Naive thymus-derived CD4-positive, alpha-beta T cell (primary cell): ENCODE data around the gene HCCS. TPM values are rescaled to one million over a fixed set of nuclear protein-coding genes. Genes with fewer than 3 reads are reported as not detected.

Source experiments
- ATAC-seq: fragments of 150-1000 bp; cut with Tn5 transposase; 2 replicates; pipeline ENCODE4 v1.10.0; 2021; ENCODE audit warnings: mild to moderate bottlenecking, moderate library complexity
- CTCF ChIA-PET: fragments of 350-600 bp; sonication (Branson Sonifier 250); formaldehyde crosslinking; loops from one replicate; lab custom pipeline; 2021; ENCODE audit warnings: antibody characterized with exemption; lab: Charles Lee
- POLR2A ChIA-PET: fragments of 350-600 bp; sonication (Branson Sonifier 250); formaldehyde crosslinking; loops from one replicate; lab custom pipeline; 2021; ENCODE audit warnings: antibody characterized with exemption, inconsistent platforms; lab: Charles Lee
- DNase-seq, 9 donors: peaks; one replicate each; pipeline versions ENCODE4 v3.0.0 to v3.0.0-alpha.2; 2020 to 2022; ENCODE audit warnings: mixed read lengths in 1 of 9
- H3K27ac ChIP-seq: one replicate; pipeline ENCODE4 v1.7.0; 2013; ENCODE audit warnings: mild to moderate bottlenecking, low read depth, low read length, moderate library complexity
- H3K27me3 ChIP-seq, 2 donors: one replicate each; pipeline ENCODE4 v1.7.0; 2013; ENCODE audit warnings: low read length in 2 of 2, mild to moderate bottlenecking in 2 of 2, moderate library complexity in 2 of 2; ENCODE audit not compliant: control insufficient read depth in 2 of 2, insufficient read depth in 2 of 2
- H3K36me3 ChIP-seq, 3 experiments: 1 replicate in 2 of 3; 2 replicates in 1 of 3; pipeline ENCODE4 v1.7.0; 2013; ENCODE audit warnings: low read length in 3 of 3, mild to moderate bottlenecking in 3 of 3, moderate library complexity in 1 of 3; ENCODE audit not compliant: insufficient read depth in 3 of 3, control insufficient read depth in 2 of 3
- H3K4me1 ChIP-seq, 2 donors: one replicate each; pipeline ENCODE4 v1.7.0; 2013; ENCODE audit warnings: low read length in 2 of 2, mild to moderate bottlenecking in 2 of 2, moderate library complexity in 1 of 2; ENCODE audit not compliant: control insufficient read depth in 2 of 2, insufficient read depth in 2 of 2
- H3K4me3 ChIP-seq: 2 replicates; pipeline ENCODE4 v1.7.0; 2013; ENCODE audit warnings: mild to moderate bottlenecking, low read length
- H3K9me3 ChIP-seq, 3 experiments: 1 replicate in 2 of 3; 2 replicates in 1 of 3; pipeline ENCODE4 v1.7.0; 2013; ENCODE audit warnings: low read length in 3 of 3; ENCODE audit not compliant: control insufficient read depth in 2 of 3
- H3K27ac Mint-ChIP-seq, 9 donors: one replicate each; pipeline ENCODE4 v1.8.0; 2020 to 2022; ENCODE audit warnings: mixed read lengths in 9 of 9, mild to moderate bottlenecking in 8 of 9, moderate library complexity in 5 of 9, inconsistent platforms in 2 of 9
- H3K27me3 Mint-ChIP-seq, 5 donors: one replicate each; pipeline ENCODE4 v1.8.0; 2021 to 2022; ENCODE audit warnings: mixed read lengths in 5 of 5, mild to moderate bottlenecking in 1 of 5
- H3K36me3 Mint-ChIP-seq, 5 donors: one replicate each; pipeline ENCODE4 v1.8.0; 2020 to 2022; ENCODE audit warnings: mixed read lengths in 5 of 5, mild to moderate bottlenecking in 3 of 5, inconsistent platforms in 1 of 5
- H3K4me1 Mint-ChIP-seq, 7 donors: one replicate each; pipeline ENCODE4 v1.8.0; 2020 to 2022; ENCODE audit warnings: mixed read lengths in 7 of 7, mild to moderate bottlenecking in 3 of 7, inconsistent platforms in 1 of 7
- H3K4me3 Mint-ChIP-seq, 10 donors: one replicate each; pipeline ENCODE4 v1.8.0; 2020 to 2022; ENCODE audit warnings: mild to moderate bottlenecking in 10 of 10, mixed read lengths in 10 of 10, moderate library complexity in 6 of 10, inconsistent platforms in 2 of 10
- H3K9me3 Mint-ChIP-seq, 11 donors: one replicate each; pipeline ENCODE4 v1.8.0; 2020 to 2022; ENCODE audit warnings: mixed read lengths in 11 of 11, mild to moderate bottlenecking in 4 of 11, inconsistent platforms in 1 of 11, moderate library complexity in 1 of 11
- intact Hi-C, 2 donors: fragments of 100-400 bp; cut with micrococcal nuclease; formaldehyde crosslinking; loops; one replicate each; pipeline ENCODE4 v1.15.1; 2023
- polyA plus RNA-seq, 2 donors: library from polyadenylated mRNA; unstranded; fragments of 300-500 nt; fragmentation: Illumina TruSeq; gene quantifications; one replicate each; pipeline ENCODE4 v1.2.3, GENCODE V29; 2021
- total RNA-seq, 6 experiments: library from RNA in 5 of 6; stranded (reverse) in 5 of 6; gene quantifications; 1 replicate in 5 of 6; 2 replicates in 1 of 6; pipeline ENCODE4 v1.2.3 and lab custom pipeline; 2021 to 2026

HCCS gene
- total and polyA plus RNA-seq, 7 experiments from 2014 or later = 5.6 to 20.4 (median 13.8) TPM

DNA sequence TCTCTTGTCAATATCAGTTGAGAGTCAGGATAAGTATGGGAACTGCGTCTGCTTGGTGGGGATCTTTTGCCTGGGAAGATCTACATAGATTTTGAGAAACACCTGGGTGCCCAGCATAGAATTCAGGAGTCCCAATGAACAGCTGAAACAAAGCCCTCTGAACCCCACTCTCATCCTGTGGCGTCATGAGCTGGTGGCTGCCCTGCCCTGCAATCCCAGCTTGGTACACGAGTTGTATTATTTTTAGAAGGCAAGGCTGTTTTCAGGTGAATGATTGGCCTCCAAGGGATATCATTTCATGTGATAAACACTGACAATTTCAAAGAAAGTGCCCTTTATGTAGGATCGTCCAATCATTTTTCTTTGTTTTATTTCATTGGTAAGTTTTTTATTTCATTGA lies 60.8 kb downstream of the HCCS start:
- intact Hi-C loops = no loop called here
- ATAC-seq = no peak
- no peak overlapping the region for H3K27ac Mint-ChIP-seq
- no peak for DNase-seq
- no peaks in the 10 kb centered on the region for H3K36me3 ChIP-seq
- H3K9me3 ChIP-seq = no peaks in the 10 kb centered on the region
- POLR2A ChIA-PET = no interaction called here
- CTCF ChIA-PET = interaction anchor here (0.7 kb wide), 1 partner anchor 1043 kb away, joined by 3 read pairs; no protein-coding TSS in a partner anchor
- H3K27ac ChIP-seq = no peak overlapping the region
- no peaks in the 10 kb centered on the region for H3K27me3 ChIP-seq
- H3K9me3 Mint-ChIP-seq = no peaks in the 10 kb centered on the region
- H3K4me1 ChIP-seq = no peaks in the 10 kb centered on the region
- no peaks in the 10 kb centered on the region for H3K4me1 Mint-ChIP-seq
- H3K27me3 Mint-ChIP-seq = peaks cover 0 to 25% (median 14%) of the 10 kb centered on the region in 5 donors
- H3K36me3 Mint-ChIP-seq = no peaks in the 10 kb centered on the region
- H3K4me3 Mint-ChIP-seq = no peak overlapping the region
- no peak overlapping the region for H3K4me3 ChIP-seq

GRCh38 chrX:11172415-11172814 lies 61.3 kb downstream of the HCCS start:
- DNase-seq (no peak), ATAC-seq (no peak)
- no peaks in the 10 kb centered on the region for H3K9me3 Mint-ChIP-seq
- H3K9me3 ChIP-seq = no peaks in the 10 kb centered on the region
- no peaks in the 10 kb centered on the region for H3K36me3 Mint-ChIP-seq
- H3K4me1 ChIP-seq = no peaks in the 10 kb centered on the region
- no peak overlapping the region for H3K4me3 ChIP-seq
- intact Hi-C loops = no loop called here
- no peaks in the 10 kb centered on the region for H3K4me1 Mint-ChIP-seq
- no peak overlapping the region for H3K27ac ChIP-seq
- POLR2A ChIA-PET = no interaction called here
- H3K27me3 ChIP-seq = no peaks in the 10 kb centered on the region
- no peaks in the 10 kb centered on the region for H3K36me3 ChIP-seq
- peaks cover 0 to 20% (median 9%) of the 10 kb centered on the region in 5 donors for H3K27me3 Mint-ChIP-seq
- H3K27ac Mint-ChIP-seq = no peak overlapping the region
- no peak overlapping the region for H3K4me3 Mint-ChIP-seq
- CTCF ChIA-PET = no interaction called here

Other genes starting within 250 kb of the HCCS start
- not detected for gene AMELX, start 182.1 kb downstream of the HCCS start, total RNA-seq
- not detected for gene AMELX, start 182.1 kb downstream of the HCCS start, polyA plus RNA-seq